ENCODE data around the gene RARB.

RARB gene

DNA sequence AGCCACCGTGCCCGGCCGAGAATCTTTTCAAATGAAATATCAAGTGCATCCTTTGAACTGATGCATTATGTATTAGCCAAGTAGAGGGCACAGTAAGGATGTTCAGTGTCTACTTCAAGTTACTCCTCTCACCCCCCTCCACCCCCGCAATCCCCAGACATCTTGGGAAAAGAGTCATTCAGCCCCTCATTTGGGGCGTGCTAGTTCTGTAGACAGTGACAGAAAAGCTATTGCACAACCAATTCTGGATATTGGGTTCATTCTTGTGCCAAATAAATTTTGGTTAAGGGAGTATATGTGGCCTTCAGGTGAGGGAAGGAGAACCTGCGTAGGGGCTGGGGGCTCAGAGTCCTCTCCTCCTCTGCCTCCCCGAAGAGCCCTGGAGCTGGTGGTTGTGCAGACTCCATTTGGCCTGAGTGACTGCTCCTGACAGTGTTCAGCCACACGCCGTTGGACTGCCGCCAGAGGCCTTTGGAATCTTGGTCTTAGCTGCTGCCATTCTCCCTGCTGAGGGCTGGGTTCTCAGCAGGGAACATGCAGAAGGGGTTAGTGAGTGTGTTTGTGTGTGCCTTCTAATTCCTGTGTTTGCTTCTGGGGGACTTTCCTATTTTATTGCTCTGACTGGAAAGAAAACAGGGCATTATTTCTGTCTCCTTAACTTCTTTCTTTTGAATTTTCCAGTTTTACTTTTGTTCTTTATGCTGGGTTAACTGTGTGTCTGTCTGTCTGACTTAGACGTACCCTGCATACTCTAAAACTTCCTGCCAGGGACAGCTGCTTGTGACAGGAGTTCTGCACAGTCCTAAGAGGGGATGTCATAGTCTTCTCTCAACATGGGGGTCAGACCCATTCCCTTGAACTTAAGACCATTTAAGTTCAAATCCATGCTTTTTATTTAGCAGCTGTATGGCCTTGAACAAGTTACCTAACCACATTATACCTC lies 21.0 kb downstream of the RARB start:
- Histone ChIP-seq H3K4me3 (replicated peaks; ENCODE audit: low read depth, low read length) (no peak overlapping the region), H3K36me3 (ENCODE audit: control insufficient read depth, insufficient read depth, low read length) (no peaks in the 10 kb centered on the region), H3K27me3 (replicated peaks; ENCODE audit: control insufficient read depth, insufficient read depth, low read length) (no peaks in the 10 kb centered on the region; the same call in 1 of the 2 replicates)
- DNase-seq (ENCODE audit: extremely low read depth, insufficient read length), result no peak
- TF ChIP-seq CTCF (IDR thresholded peaks at IDR 0.05; ENCODE audit: insufficient read depth, low read length, poor library complexity, severe bottlenecking), result no peak

DNA sequence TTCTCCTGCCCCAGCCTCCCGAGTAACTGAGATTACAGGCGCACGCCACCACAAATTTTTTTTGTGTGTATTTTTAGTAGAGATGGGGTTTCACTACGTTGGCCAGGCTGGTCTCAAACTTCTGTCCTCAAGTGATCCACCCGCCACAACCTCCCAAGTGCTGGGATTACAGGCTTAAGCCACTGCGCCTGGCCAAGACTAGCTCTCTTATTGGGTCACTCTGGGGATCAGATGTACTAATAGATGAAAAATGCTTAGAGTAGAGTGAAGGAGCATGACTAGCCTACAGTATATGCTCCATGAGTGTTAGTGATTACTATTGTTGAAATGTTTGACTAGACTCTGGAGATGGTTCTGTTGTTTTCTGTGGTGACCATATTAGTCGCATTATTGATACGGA lies 21.8 kb downstream of the RARB start:
- no peaks in the 10 kb centered on the region for H3K36me3 ChIP-seq (ENCODE audit: control insufficient read depth, insufficient read depth, low read length)
- no peaks in the 10 kb centered on the region; the same call in 1 of the 2 replicates for H3K27me3 ChIP-seq (replicated peaks; ENCODE audit: control insufficient read depth, insufficient read depth, low read length)
- no peak for DNase-seq (ENCODE audit: extremely low read depth, insufficient read length)
- no peak for TF ChIP-seq CTCF (IDR thresholded peaks at IDR 0.05; ENCODE audit: insufficient read depth, low read length, poor library complexity, severe bottlenecking)
- no peak overlapping the region for H3K4me3 ChIP-seq (replicated peaks; ENCODE audit: low read depth, low read length)

GRCh38 chr3:25452192-25452591 lies 24.1 kb downstream of the RARB start:
- H3K36me3 ChIP-seq (ENCODE audit: control insufficient read depth, insufficient read depth, low read length), result no peaks in the 10 kb centered on the region

GRCh38 chr3:25452740-25453139 lies 24.7 kb downstream of the RARB start:
- Histone ChIP-seq H3K36me3 (ENCODE audit: control insufficient read depth, insufficient read depth, low read length) (no peaks in the 10 kb centered on the region), H3K4me3 (replicated peaks; ENCODE audit: low read depth, low read length) (no peak overlapping the region), H3K27me3 (replicated peaks; ENCODE audit: control insufficient read depth, insufficient read depth, low read length) (no peaks in the 10 kb centered on the region; the same call in 1 of the 2 replicates)
- no peak for DNase-seq (ENCODE audit: extremely low read depth, insufficient read length)
- TF ChIP-seq CTCF (IDR thresholded peaks at IDR 0.05; ENCODE audit: insufficient read depth, low read length, poor library complexity, severe bottlenecking), result no peak

More at GRCh38 chr3:25452192-25452591, 24.1 kb downstream of the RARB start:
- TF ChIP-seq CTCF (IDR thresholded peaks at IDR 0.05; ENCODE audit: insufficient read depth, low read length, poor library complexity, severe bottlenecking), result no peak
- Histone ChIP-seq H3K27me3 (replicated peaks; ENCODE audit: control insufficient read depth, insufficient read depth, low read length) (no peaks in the 10 kb centered on the region; the same call in none of the 2 replicates), H3K4me3 (replicated peaks; ENCODE audit: low read depth, low read length) (no peak overlapping the region)
- no peak for DNase-seq (ENCODE audit: extremely low read depth, insufficient read length)

GRCh38 chr3:25453619-25454004 lies 25.5 kb downstream of the RARB start:
- H3K4me3 ChIP-seq (replicated peaks; ENCODE audit: low read depth, low read length), result no peak overlapping the region
- no peaks in the 10 kb centered on the region; the same call in 1 of the 2 replicates for H3K27me3 ChIP-seq (replicated peaks; ENCODE audit: control insufficient read depth, insufficient read depth, low read length)
- no peak for TF ChIP-seq CTCF (IDR thresholded peaks at IDR 0.05; ENCODE audit: insufficient read depth, low read length, poor library complexity, severe bottlenecking)
- DNase-seq (ENCODE audit: extremely low read depth, insufficient read length), result no peak
- no peaks in the 10 kb centered on the region for H3K36me3 ChIP-seq (ENCODE audit: control insufficient read depth, insufficient read depth, low read length)

Data from GM06990 (cell line).